ENCODE results near the gene R3HDML.
"Not testable (repeated sequence)": the region's sequence is repeated elsewhere in the genome, so short reads cannot be mapped to it uniquely, and the experiment has no call there.

Gene R3HDML, protein sequence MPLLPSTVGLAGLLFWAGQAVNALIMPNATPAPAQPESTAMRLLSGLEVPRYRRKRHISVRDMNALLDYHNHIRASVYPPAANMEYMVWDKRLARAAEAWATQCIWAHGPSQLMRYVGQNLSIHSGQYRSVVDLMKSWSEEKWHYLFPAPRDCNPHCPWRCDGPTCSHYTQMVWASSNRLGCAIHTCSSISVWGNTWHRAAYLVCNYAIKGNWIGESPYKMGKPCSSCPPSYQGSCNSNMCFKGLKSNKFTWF

GRCh38 chr20:44336725-44337380, at the start of gene R3HDML:
Gene R3HDML, plus strand, starts transcription at chr20:44337043. Its CDS starts 115 bp downstream, at chr20:44337158.
- DNase-seq (ENCODE audit: low read depth in 2 of 2) = no peak

DNA sequence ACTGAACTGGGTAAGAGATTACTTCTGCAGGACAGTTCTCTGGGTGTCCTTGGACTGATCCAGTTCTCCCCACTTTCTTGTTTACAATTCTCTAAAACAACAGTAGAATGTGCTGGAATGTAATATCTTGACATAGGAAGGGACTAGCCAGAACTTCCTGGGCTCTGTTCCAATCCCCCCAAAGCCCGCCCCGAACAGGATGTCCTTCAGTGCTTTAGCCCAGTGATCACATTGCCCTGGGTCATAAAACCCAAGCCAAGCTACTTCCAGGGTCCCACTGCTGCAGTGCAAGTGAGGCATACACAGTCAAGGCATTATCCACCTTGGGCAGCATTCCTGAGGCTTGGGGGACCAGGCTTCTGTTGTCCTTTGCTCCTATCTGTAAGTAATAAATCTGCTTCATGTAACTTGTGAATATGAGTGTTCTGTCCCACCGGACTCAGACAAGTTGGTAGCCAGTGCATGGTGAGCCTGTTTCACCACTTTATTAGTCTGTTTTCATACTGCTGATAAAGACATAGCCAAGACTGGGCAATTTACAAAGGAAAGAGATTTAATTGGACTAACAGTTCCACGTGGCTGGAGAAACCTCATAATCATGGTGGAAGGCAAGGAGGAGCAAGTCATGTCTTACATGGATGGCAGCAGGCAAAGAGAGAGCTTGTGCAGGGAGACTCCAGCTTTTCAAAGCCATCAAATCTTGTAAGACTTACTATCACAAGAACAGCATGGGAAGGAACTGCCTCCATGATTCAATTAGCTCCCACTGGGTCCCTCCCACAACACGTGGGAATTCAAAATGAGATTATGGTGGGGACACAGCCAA, 49.4 kb upstream of the R3HDML start:
- DNase-seq (ENCODE audit: low read depth in 2 of 2) = no peak

GRCh38 chr20:44288252-44288651, 48.6 kb upstream of the R3HDML start:
- DNase-seq (ENCODE audit: low read depth in 2 of 2) = no peak

- DNase-seq (ENCODE audit: low read depth in 2 of 2) = no peak
These were observed 45.1 kb upstream of the R3HDML start for GRCh38 chr20:44291754-44292153.

DNA sequence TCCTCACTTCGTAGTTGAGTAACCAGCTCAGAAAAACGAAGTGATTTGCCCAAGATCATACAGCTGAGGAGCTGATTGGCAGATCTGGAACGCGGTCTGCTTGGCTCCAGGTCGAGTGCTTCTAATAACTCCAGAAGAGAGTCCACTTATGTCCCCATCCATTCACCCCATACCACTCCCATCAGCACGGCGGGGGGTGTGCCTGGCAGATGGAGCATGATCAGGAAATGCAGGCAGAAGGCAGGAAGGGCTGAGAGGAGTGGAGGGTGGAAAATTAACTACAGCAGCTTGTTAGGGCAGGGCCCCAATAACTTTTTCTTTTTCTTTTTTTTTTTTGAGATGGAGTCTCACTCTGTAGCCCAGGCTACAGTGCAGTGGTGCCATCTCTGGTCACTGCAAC, 40.8 kb upstream of the R3HDML start:
- DNase-seq (ENCODE audit: low read depth in 2 of 2) = no peak

GRCh38 chr20:44297721-44298120, 39.1 kb upstream of the R3HDML start:
- no peak for DNase-seq (ENCODE audit: low read depth in 2 of 2)

DNA sequence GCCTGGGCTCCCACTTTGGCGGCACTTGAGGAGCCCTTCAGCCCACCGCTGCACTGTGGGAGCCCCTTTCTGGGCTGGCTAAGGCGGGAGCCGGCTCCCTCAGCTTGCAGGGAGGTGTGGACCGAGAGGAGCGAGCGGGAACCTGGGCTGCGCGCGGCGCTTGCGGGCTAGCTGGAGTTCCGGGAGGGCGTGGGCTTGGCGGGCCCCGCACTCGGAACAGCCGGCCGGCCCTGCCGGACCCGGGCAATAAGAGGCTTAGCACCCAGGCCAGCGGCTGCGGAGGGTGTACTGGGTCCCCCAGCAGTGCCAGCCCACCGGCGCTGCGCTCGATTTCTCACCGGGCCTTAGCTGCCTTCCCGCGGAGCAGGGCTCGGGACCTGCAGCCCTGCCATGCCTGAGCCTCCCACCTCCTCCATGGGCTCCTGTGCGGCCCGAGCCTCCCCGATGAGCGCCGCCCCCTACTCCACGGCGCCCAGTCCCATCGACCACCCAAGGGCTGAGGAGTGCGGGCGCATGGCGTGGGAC, 37.8 kb upstream of the R3HDML start:
- DNase-seq (ENCODE audit: low read depth in 2 of 2) = not testable (repeated sequence)

- no peak for DNase-seq (ENCODE audit: low read depth in 2 of 2)
These were observed 35.6 kb upstream of the R3HDML start for GRCh38 chr20:44301285-44301684.

DNA sequence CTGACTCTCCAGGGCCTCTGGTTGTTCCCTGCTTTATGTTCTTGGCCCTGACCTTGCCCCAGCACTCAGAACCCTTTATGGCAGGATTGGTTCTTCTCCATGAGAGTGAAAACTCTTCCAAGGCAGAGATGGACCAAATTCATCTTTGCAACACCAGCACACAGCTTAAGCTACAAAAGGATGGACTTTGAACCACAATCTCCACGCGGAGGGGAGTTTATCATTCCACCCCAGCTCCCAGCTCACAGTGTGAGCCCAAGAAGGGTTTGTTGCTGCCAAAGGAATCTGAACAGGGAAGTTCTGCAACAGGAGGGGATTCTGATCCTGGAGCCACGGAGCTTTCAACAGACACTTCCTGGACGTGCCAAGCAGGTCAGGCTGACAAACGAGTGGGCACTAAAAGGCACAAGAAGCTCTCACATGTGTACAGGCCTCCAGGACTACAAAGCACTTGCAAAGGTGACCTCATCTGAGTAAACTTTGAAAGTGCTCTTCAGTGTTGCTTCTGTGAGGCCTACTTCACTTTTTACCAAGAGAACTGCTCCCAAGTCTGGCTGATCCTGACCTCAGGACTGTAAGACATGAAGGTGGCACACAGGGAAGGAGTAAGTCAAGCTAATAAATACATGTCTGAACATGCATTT, 34.7 kb upstream of the R3HDML start:
- DNase-seq (ENCODE audit: low read depth in 2 of 2) = no peak

DNA sequence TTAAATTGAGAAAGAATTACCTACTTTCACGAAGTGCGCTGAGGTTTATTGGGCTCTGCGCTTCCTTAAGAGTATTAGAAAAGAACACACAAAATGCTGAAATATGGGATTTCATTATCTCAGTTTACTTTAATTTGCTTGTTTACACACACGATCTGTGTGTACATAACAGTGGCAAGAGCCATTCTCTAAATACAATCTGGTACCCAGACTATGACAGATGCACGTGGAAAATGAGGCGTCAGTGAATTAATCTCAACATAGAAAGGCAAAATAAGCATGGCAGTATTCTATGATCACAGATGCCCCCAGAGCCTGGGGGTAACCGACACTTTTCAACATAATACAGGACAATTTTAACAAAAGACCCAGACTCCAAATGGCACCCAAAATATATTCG, 34.1 kb upstream of the R3HDML start:
- DNase-seq (ENCODE audit: low read depth in 2 of 2) = no peak

DNA sequence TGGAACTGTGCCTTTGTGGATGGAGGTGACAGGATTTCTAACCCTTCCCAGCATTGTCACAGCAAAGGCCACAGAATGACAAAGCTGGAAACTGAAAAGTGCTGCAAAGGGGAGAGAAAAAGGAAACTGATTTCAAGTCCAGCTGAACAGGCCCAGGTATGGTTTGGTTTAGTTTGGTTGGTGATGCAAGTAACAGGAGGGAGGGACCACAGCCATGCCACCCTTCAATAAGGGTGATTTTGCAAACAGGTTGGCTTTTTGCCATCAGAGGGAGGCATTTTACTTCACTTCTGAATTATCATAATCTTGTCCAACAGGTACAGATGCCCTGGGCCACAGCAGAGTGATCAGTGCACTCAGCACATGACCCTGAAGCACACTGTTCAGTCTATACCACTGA, 32.5 kb upstream of the R3HDML start:
- no peak for DNase-seq (ENCODE audit: low read depth in 2 of 2)

DNA sequence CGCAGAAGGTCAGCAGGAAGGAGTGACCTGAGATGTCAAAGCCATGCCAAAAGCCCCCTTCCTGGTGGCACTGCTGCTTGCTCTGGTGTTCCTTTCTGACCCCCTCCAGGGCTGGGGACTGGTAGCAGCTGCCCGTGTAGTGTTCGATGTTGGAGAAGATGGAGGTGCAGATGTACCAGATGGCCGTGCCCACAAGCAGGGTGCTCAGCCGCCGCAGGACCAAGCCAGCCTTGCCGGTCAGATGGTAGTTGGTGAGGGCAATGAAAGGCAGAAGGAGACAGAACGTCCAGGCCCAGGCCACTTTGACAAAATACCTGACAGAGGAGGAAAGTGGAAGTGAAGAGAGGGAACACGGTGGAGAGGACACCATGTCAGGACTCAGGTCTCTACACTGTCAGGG, 29.9 kb upstream of the R3HDML start:
- DNase-seq (ENCODE audit: low read depth in 2 of 2) = no peak

DNA sequence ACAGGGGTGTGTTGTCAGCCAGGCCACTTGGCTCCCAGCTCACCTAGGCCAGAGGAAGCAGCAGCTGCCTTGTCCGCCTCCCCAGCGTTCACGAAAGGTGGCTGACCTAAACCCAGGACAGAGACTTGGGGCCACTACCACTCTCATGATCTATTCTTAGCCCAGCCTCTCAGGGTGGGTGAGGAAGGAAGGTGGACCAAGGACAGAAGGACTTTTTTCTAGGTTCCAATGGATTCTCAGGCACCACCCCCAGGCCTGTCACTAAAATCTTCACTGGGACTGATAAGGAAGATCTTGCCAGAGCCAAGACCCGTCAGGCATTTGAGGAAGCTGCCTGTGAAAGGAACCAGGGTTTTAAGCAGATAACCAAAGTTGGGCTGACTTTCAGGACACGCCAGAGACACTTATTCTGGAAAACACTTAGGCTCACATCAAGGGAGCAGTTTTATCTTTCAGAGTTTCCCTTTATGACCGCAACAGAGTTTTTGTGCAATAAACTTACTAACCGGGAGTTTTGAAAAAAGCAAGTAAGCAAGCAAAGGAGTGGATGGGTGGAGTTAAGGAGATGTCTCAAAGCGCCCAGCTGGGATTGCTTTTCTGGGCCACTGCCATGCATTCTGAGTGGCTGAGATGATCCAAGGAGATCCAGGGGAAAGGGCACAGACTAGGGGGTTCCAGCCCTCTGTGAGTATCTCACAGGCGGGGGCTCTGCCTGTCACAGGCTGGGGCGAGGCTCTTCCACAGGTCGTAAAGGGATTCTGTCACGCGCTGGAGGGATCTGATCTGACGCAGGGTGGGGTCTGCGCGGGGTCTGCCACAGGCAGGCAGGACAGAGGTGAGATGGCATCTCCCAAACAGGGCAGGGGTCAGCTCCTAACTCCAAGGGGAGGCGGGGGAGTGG, 26.8 kb upstream of the R3HDML start:
- DNase-seq (ENCODE audit: low read depth in 2 of 2) = no peak

DNA sequence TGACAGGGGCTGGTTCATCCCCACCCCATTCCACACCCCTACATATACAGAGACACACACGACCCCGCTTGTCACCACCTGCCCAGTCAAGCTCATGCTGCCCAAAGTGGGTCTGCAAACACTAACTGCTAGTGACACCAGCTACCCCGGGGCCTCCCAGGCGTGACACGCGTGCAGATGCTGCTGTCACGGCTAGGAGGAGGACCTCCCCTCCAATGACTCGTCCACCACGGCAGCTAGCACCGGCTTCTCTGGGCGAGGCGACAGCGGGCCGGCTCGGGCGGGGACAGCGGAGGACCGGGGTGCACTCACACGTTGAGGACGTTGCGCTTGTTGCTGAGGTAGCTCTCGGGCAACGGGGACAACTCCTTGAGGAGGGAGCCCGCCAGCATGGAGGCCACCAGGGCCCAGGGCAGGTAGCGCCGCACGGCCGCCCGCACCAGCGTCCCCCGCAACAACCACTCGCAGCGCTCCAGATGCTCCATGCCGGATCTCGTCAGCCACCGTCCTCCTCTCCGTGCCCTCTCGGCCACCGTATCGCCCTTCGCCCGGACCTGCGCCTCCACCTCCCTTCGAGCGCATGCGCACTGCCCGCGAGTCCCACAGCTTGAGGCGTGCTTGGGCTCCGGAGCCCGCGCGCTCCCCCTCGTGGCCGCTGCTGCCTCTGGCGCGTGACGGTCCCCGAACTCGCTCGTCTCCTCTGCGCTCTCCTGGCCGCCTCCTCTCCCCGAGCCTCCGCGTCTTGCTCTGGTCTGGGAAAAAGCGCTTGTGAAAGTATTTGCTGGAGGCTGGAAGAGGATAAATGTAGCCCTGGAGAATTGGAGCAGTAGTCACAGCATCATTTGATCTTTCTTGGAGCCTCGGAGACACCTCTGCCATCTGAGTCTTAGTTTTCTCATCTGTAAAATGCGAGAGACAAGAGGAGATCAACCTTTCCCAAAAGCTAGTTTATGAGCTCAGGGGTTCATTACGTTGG, 25.9 kb upstream of the R3HDML start, which contains the start of gene FITM2:
TSS of gene FITM2 (minus strand) at position 539 of the 976 bp plus-strand sequence. CDS start at position 485, 54 bp downstream.
- DNase-seq (ENCODE audit: low read depth in 2 of 2) = peak; percentile 96 to 98

DNA sequence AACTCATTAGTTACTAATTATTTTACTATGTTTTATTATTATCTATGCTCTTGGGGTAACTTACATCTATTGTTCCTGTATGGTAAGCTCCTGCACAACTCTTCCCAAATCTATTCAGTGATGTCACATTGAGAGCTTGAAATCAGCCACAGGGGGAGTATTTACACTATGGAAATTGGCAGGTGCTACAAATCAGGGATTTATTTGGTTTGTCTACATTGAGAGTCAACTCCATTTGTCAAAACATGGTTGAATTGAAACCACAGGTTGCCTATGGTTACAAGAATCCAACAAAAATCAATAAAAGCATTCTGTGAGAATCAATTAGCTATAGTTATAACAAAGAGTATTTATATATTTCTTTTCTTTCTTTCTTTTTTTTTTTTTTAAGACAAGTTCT, 22.0 kb upstream of the R3HDML start:
- no peak for DNase-seq (ENCODE audit: low read depth in 2 of 2)

GRCh38 chr20:44319839-44320422, 16.9 kb upstream of the R3HDML start:
- DNase-seq (ENCODE audit: low read depth in 2 of 2) = no peak

GRCh38 chr20:44324343-44324742, 12.5 kb upstream of the R3HDML start:
- no peak for DNase-seq (ENCODE audit: low read depth in 2 of 2)

DNA sequence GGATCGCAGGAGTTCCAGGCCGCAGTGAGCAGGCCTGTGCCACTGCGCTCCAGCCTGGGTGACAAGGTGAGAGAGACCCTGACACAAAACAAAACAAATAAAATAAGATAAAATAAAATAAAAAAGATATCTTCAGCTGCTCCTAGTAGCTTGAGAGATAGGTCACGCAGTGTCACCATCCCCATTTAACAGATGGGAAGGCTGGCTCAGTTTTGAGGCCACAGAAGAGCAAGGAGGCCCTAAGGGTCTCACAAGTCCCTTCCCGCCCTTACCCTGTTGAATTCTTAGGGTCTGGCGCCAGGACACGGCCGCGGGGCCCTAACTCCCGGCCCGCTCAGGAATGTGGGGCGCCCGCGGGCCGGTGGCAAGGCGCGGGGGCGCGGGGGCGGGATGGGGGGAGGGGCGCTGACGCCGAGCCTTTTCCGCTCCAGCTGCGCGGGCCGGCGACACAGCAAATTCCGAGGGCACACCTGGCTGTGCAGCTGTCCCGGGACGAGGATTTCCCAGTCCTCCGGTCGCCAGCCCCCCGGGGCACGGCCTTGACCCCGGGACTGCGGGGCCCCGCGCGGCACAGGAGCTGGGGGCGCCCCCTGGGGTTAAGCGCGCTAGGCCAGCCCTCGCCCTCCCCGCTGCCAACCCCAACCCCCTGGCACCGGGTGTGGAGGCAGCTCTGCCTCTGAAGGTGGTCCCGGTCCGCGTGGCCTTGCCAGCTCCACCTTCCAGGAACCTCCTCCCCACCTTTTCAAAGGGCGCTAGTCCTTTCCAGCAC, 10.3 kb upstream of the R3HDML start:
- DNase-seq (ENCODE audit: low read depth in 2 of 2) = peak in 1 of 2 experiments; percentile 17
